Measurements from ENCODE around the gene EOMES.
"Not testable (repeated sequence)": the region's sequence is repeated elsewhere in the genome, so short reads cannot be mapped to it uniquely, and the experiment has no call there.

The EOMES gene

DNA sequence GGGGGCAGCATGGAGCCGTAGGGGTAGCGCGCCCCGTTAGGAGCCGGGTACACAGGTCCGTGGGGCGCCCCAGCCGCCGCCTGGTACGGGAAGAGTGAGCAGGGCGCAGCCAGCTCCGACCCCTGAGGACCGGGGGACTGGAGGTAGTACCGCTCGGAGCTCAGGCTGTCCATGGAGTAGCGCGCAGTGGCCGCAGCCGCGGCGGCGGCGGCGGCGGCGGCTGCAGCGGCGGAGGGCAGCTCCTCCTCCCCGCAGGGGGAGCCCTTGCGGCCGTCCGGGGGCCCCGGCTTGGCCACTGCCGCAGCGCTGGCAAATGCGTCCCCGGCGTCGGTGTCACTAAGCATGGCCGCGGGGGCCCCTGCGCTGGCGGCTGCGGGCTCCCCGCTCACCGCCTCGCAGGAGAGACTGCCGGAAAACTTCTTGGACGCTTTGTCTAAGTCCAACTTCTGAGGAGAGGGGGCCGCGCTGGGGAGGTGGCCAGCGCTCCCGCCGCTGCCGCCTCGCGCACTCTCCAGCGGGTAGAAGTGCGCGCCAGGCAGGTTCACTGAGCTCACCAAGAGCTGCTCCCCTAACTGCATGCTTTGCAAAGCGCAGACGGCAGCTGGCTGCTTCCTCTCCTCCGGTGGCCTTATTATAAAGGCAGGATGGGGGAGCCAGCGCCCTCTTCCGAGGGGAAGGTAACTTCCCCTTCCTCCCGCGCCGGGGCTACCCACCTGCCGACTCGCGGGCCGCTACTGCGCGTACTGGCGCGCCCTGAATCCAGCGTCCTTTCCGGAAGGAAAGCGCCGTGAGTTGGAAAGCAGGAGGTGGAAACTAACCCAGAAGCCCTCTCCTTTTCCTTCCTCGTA is at the start of gene EOMES:
Gene EOMES (minus strand): TSS at position 607 of the 848 bp plus-strand sequence. CDS start 29 bp downstream, at position 578.
- no peak for DNase-seq

DNA sequence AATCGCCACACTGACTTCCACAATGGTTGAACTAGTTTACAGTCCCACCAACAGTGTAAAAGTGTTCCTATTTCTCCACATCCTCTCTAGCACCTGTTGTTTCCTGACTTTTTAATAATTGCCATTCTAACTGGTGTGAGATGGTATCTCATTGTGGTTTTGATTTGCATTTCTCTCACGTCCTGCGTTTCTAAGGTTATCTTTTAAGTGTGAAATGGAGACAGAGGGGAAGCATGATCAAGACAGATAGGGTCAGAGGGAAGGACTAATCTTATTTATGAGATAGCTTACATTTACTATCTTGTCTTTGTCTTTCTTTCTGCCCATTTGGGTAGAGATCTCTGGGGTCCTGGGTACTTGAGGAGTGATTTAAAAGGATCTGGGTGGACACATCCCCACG is 48.3 kb upstream of the EOMES start:
- not testable (repeated sequence) for DNase-seq

DNA sequence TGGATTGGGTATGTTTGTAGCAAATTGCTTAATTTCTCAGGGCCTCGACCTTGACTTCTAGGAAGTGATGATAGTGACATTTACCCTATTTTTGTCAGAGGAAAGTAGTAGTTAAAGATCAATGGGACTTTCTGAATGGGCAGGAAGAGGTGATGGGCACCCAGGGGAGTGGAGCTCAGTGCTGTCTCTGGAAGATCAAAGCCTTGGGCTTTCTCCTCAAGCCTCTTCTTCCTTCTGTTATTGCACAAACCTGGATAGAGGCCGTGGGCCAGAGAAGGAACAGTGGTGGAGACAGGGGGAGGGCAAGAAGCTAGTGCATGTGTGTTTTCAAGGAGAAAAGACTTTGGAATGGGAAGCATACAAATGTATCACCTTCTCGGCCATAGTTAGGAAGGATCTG is 44.9 kb upstream of the EOMES start:
- DNase-seq: no peak

DNA sequence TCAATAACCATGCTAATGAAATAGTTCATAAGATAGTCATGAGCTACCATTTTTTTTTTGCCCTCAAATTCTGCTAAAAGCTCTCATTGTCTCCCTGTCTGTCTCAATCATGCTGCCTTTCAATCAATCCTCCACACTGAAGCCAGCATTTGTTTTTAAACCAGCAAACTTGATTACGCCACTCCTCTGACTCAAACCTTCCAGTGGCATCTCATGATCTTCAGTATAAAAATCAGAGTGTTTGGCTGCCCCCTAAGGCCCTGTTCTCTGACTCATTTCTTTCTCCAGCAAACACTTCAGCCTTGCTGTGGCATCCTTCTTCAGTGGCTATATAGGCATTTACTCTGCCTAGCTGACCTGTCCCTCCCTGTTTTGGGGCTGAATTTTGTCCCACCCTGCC is 36.0 kb upstream of the EOMES start:
- no peak for DNase-seq

DNA sequence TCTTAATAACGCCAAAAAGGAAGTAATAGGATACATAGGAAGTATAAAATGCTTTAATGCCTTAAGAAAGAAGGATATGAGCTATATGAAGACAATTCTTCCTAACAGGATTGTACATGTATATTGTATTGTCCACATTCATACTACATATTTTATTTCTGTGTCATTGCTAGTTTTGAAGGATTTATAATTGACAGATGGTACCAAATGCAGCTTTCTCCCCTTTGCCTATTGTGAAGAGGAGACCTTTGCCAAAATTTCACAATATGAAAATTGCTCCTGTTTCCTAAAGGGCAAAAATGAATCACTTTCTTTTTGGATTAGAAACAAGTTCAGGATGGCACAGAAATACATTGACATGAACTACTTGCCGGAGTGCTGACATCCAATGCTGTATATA is 34.8 kb upstream of the EOMES start:
- no peak for DNase-seq

DNA sequence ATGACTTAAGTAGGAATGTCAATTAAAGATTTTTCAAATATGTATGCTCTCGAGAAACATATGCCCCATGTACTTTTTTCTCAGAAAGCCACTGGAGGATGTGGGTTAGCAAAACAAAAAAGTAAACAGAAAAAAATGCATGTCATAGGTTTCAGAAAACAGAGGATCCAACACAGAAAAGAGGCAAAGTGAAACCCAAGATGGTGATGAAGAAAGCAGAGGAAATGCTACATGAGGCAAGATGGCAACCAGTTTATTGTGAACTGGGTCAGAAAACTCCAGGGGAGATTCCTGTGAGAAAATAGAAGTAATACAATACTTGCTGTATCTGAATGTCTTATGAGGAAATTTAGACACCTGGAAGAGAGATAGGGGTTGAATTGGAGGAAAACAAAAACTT is 30.8 kb upstream of the EOMES start:
- DNase-seq: no peak

DNA sequence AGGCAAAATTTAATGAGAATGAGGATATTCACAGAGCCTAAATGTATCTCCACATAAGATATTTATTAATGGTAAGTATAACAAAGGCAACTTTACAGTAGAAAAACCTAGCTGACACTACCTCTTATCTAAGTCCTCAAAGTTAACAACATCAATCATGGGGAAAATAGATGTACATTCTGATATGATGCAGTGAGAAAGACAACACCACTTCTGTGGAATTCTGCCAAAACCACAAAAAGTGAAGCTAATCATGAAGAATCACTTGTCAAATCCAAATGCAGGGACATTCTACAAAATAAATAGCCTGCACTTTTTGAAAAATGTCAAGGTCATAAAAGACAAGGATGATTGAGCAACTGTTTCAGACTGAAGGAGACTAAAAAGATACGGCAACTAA is 27.5 kb upstream of the EOMES start:
- no peak for DNase-seq

DNA sequence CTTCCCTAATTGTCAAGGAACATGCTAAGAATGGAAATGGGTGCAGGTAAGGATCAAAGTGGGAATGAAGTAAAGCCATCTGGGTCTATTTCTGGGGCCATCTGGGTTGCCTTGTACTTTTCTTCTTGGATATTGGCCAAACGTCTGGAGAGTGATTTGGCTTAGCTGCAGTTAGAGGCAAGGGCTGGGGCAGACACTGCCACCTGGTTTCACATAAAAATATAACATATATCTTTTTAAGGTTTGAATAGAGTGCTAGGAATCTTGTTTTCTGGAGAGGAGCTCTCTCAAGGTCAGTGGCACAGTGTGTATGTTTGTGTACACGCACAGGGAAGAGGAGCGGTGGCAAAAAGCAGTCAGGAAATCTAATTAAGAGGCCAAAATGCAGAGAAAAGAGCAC is 24.7 kb upstream of the EOMES start:
- DNase-seq: no peak

DNA sequence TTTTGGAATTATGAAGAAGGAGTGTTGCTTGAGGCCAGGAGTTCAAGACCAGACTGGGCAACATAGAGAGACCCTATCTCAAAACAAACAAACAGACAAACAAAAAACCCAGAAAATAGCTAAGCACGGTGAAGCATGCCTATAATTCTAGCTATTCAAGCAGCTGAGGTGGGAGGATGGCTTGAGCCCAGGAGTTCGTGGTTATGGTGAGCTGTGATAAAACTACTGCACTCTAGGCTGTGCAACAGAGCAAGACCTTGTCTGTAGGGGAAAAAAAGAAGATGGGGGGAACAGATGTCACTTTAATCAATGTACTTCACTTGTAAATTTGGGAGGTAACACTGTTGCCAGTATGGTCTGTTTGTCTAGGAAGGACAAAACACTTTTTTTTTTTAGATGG is 18.7 kb upstream of the EOMES start:
- DNase-seq: no peak

DNA sequence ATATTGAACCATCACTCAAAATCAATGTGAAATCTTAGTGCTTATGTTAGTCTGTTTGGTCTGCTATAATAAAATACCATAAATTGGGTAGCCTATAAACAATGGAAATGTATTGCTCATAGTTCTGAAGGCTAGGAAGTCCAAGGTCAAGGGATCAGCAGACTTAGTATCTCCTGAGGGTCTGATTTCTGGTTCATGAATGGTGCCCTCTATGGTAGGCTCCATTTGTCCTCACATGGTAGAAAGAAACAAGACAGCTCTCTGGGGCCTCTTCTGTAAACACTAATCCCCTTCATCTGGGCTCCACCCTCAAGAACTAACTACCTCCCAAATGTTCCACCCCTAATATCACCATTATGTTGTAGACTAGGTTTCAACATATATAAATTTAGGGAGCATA is 15.0 kb upstream of the EOMES start:
- DNase-seq: no peak

DNA sequence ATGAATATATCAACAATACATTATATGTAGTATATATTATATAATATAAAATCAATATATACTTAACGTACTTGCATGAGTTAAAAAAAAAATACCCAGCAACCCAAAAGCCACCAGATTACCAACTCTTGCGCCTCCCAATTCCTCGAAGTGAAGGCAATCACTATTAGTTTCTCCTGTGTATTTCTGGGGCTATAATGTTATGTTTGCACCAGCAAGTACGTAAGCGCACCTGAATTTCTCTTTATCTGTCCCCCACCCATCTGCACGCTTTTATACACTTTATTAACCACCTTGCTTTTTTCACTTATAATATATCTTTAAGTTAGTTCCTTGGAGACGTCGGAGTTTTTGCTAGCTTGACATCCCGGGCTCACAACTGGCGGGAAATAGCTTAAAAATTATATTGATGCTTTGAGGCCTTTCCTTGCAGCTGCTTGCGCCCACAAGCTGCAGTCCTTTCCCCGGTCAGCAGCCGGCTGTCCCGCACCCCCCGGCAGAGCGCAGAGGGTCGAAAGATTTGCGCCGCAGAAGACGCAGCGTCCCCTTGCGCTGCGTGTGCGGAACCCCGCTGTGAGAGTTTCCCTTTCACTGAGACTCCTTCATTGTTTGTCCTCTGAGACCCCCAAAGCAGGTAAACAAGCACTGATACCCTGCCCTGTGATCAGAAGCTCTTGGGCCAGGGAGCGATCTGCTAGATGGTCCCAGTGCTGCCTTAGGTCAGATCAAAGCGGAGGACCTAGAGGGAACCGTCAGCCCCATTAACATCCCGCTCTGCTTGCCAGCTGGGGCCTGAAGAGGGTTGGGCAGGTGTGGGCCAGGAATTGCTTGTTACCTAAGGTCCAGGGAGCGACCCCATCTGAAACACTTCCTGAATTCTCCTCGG is 8.9 kb upstream of the EOMES start:
- DNase-seq: no peak

DNA sequence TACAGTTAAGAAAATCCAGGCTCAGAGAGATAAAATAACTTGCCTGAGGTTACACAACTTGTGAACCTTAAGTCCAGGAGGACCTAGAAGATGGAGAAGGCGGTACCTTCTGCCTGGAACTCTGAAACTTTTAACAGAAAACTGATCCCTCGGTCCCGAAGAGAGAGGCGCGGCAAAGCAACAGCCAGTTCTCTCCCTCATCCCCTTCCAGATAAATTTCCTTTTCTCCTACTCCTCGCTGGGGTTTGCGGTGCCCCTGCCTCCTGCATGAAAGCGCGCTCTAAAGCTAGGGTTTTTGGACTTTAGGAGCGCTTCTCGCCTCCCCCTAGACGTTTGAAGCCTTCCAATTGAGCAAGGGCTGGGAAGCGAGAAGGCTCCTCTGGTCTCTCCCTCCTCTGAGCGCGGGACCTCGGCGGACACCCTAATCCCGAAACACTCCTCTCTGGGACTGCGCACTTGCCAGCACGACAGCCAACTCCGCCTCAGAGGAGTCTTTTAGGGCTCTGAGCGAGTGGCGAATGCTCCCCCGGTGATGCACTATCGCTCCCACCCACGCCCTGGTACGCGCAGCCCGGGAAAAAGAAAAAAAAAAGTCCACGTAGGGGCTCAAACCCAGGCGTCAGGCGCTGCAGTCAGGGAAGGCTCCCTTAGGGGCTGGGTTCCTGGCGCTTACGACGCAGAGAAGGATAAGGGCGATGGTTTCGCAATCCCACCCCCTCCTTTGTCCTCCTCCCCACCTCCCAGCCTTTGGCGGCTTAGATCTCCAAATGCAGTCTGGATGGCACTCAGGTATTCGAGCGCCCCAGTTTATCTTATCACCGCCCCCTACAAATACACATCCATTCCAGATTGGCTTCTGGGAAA is 7.9 kb upstream of the EOMES start:
- DNase-seq: no peak

DNA sequence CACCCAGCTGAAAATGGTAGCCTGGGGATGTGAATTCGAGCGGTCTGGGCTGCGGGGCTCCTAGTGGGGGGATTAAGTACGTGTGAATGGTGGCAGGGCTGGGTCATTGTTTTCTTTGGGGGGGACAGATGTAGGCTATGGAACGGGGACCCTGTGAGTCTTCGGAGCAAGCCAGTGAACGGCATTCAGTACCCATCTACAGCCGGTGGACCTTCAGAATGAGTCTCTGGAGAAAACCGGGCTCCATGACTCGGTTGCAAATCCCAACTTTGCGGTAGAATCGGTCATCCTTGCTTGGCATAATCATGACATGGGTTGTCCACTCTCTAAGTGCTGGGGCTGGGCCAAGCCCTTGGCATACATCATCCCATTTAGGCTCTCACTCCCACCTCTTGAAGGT is 7.2 kb upstream of the EOMES start:
- no peak for DNase-seq

DNA sequence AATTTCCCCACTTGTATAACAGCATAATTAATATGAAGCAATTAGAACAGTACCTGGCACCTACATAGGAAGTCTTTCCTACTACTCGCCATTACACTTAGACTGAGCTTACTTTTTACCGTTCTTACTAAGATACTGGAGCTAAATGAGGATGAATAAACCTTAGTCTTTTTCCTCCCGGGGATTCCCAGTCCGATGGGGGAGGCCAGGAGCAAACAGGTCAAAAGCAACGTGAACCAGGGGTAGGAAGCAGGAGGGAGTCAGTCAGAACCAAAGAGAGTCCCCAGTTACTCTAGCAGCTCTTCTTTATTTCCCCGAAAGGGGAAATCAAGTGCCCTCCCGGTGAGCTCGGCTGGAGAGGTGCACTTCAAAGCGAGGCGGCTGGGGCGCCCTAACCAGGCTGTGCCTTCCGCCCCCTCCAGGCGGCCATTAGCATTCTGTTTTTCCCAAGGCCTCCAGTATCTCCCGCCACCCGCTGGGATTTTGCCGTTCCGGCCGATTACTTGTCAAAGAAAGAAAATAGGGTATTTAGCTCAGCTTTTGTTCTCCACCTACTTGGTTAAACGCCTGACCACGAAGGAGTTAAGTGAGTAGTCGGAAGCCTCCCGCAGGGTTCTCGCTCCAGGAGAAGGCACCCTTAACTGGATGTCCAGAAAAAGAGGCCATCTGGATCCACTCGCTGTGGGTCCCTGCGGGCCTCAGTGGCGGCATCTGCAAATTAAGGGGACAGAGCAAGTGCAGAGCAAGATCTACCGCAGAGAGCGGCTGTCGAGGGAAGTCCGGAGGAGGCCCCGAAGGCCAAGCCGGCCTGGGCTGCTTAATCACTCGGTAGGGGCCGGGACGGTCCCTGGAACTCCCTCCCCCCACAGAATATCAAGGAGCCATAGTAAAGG is 6.3 kb upstream of the EOMES start:
- no peak for DNase-seq

DNA sequence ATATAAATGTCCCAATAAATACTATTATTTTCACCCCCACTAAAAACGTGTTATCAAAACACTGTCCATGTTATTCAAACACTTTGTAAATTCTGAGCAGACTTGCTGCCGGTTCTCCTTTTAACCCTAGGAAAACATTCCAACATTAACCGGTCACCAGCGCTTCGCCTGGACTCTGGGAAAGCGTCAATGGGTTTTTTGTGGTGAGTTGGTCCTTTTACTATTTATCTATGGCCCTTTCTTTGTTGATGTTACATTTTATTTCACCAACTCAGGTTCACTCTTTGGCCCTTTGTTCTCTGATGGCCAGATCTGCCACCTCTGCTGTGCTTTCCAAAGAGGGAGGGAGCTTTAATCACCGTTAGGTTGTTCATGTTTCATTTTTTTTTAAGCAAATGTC is 4.1 kb upstream of the EOMES start:
- no peak for DNase-seq

DNA sequence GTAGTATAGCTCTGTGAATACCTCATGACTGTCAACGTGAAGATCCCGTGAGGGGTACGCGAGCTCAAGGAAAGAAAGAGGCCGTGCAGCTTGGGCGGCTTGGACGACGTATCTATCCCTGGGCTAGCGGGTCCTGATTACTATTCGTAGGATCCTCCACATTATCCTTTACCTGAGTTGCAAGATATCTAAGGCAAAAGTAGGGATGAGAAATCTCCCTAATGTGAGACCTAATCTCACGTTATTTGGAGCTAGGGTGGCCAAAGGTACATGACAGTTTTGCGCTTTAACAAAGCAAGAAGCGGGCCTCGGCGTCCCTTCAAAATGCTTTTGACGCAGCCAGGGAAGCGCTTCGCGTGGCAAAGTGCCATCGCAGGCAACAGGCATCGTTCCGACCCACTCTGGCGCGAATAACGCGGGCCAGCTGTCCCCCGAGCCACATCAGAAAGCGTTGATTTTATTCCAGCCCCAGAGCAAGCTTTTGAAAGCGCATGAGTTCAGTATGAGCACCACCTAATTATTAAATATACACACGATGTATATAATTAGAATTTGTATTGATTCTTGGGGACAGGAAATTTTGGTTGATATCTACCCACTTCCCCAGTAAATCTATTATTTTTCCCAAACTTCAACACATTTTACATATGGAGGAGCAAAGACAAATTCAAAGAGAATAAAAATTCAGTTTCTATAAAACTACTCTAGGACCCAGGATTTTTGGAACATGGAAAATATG is 2.5 kb upstream of the EOMES start:
- DNase-seq: no peak

DNA sequence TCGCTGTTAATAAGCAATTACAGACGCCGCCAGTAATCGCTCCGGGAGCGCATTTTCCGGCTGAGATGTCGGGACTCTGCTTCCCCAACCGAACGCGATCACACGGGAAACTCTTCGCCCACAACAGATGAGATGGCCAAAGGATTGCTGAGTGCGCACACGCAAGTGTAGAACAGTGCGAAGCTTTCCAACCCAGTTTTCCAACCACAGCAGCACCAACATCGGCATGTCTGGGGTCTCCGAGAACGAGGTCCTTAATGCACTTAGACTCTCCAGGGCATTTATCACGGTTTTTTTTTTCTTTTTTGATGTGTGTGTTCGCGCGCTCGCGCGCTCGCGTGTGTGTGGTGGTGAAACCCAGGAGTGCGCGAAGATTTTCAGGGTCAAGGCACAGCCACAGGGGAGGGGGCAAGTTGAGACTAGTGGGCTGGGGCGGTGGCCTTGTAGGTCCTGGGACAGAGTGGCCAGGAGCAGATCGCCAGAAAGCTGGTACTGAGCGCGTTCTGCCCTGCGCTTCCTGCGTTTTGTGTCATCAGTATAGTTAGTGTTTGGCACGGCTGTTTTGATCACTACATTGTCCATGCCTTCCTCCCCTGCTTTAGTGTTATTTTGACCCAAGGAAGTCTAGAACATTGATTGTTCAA is 1.8 kb upstream of the EOMES start:
- DNase-seq: no peak

DNA sequence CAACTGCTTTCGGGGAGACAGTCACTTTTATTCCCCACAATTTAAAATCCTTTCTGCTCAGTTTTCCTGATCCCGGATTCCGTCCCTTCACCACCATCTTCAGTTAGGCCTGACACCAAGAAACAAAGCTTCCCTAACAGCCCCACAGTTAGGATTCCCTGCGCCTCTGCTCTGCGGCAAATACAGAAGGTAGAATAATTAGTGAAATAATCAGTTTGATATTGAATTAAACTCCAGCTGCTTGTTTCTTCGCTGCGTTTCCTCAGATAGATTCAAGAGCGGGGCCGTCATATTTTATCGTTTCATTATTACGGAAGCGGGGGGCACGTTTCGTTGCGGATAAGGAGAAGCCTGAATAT is 1.3 kb upstream of the EOMES start:
- DNase-seq: no peak

DNA sequence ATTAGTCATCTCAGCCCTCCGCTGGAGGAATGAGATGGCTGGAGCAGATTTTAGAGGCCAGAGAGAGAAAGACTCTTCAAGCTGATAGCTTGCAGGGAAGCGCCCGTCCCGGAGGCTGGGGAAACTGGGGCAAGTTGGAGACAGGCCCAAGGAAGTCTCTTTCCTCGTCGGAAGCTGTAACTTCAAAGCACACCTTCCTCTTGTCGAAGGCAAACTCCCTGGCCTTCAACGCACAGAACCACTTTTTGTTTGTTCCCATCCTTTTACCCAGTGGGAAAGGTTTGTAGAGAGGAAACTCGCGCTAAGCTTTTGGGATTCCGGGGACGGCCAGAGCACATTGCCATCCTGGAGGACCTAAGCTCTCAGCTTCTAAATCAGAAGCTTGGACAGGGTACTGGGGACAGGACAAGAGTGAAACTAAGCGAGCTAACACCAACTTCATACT is 900 bp upstream of the EOMES start:
- DNase-seq: no peak

DNA sequence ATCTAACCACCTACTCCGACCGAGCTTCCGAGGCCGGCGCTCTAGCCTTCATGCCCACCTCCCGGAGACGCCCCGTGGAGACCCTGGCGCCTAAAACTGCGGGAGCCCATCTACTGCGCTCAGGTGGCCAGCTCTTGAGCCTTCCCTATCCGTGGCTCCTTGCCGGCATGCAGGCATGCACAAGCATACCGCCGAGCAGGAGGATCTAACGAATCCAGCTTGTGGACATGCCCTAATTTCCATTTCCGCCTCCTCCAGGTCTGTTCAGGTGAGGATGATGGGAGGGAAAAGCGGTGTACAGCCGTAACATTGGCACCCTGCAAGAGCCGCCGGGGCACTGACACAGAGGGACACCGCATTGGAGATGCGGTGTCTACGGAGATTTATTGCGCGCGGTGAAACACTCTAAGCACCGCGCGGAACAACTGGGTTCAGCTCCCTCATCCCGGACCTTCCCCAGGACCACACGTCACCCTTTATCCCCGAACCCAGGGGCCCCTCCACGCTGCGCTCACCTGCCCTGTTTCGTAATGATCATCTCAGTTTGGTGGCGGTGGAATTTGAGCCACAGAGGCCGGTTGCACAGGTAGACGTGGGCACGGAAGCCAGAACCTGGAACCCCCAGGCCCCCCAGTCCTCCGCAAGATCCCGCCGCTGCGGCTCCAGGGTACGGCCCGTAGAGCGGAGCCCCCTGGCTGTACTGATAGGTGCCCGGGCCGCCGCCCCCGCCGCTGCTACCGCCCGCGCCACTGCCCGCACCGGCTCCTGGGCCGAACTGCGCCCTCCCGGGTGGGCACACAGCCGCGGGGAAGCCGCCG is 1.0 kb downstream of the EOMES start:
- no peak for DNase-seq
